NCI-H2029 treated with DMSO at 0.1 percent for 48 hours (cell line): ENCODE data around the gene TBCCD1.
"Not testable (repeated sequence)": the region's sequence is repeated elsewhere in the genome, so short reads cannot be mapped to it uniquely, and the experiment has no call there.

Experiments
- DNase-seq: peaks from one replicate; lab custom pipeline; 2025; lab: John Stamatoyannopoulos, UW

The TBCCD1 gene

DNA sequence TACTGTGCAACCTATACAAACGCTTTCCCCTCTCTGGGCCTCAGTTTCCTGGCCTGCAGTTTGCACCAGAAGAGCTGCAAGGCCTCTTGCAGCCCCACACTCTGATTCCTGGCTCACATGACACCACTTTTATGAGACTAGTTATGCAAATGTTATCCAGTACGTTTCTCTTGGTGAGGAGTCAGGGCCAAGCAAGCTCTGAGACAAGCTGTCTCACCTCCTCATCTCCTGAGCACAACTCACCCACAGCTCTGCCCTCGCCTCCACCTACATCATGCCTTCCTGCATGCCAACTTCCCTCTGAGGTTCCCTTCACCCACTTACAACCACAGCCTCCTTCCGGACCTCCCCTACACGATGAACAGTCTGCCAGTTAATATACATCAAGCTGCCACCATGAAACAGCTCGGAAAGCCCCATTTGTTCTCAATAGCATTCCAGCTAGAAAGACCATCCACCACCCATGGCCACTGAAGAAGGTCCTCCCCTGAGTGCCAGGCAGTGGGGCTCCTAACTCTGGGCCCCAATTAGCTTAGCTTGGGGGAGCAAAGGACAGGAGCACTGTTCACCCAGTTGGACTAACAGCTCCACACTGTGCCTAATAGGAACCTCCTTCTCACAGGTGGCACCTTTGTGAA, 48.0 kb downstream of the TBCCD1 start:
- no peak for DNase-seq

DNA sequence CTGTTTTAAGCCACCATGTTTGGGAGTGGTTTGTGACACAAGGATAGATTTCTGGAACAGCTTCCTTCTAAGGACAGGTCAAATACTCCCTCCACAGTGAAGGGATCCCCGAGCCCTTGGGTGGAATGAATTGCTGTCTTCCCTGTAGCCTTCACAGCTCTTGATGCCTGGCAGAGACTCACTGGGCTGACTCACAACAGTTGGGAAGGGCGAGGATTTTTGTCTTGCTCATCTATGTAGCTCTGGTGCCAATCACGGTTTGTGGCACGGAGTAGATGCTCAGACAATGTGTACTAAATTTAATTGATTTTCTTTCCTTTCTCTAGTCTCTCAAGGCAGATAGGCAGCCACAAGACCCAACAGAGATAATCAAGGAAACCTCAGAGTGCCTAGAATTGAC, 49.9 kb downstream of the TBCCD1 start:
- no peak for DNase-seq

DNA sequence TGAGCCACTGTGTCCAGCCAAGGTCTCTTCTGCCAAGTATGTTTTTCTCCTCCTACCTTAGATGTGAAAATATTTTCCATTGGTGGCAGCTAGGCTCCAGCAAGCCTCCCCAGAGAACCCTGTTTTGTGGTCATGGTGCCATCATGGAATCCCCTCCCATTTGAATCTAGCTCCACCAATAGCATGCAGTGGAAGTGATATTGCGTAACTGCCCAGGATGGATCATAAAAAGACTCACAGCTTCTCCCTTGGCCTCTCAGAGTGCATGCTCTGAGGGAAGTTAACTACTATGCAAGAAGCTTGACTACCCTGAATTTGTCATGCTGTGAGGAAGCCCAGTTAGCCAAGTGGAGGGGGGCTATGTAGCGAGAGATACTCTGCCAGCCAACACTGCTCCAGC, 50.5 kb downstream of the TBCCD1 start:
- no peak for DNase-seq

DNA sequence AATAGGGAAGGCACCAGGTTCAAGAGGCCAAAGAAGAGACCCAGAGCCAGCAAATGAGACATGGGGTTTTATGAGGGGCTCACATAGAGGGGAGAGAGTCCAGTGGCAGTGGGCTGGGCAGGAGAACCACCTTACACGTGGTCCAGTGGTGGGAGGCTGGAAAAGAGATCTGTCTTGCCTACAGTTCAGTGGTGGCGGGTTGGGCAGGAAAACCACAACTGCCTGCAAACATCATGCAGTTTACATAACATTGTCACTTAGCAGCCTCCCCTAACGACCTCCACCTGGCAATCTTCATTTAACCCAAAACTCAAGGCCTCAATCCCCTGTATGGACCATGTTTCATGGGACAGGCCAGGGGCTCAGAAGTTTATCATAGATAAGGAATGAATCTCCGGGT, 52.0 kb downstream of the TBCCD1 start:
- DNase-seq: no peak

DNA sequence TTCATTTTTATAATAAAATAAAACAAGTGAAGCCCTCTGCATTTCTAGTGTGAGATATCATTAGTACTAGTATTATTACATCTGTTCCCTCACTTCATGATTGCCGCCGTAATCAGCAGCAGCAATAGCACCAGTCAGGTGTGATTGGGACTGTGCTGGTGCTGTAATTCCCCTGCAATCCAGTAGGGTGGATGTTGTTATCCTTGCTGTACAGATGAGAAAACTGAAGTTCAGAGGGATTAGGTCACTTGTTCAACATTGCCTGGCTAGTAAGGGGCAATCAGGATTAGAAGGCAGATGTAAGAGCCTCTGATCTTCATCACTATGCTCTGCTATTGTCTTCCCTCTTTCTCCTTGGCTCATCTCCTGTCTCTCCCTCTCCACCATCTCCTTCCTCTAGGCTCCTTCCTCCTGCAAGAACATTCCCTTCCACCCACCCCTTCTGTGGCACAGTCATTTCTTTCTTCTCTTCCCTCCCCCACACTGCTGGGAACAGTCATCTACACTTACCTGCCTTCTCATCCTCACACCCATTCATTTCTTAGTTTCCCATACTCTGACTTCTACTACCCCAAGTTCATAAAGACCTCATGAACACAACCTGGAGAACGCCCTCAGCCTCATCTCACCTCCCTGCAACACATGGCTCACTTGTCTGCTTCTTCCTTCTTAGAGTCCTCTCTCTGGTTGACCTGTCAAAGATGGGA, 52.7 kb downstream of the TBCCD1 start:
- no peak for DNase-seq

DNA sequence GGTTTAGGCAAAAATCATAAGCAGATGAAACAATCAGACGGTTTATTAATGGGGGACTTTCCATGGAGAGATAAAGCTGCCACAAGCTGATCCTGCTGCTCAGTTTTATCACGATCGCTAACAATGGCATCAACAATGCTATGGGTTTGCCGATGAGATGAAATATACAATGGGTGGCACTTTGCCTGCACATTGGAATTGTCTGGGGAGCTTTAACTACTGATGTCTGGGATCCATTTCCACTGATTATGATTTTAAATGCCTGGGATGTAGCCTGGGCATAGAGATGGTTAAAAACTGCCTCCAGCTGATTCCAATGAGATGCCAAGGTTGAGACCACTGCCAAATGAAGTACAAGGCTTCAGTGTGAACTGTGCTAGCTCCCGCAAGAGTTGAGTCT, 53.8 kb downstream of the TBCCD1 start:
- DNase-seq: no peak

DNA sequence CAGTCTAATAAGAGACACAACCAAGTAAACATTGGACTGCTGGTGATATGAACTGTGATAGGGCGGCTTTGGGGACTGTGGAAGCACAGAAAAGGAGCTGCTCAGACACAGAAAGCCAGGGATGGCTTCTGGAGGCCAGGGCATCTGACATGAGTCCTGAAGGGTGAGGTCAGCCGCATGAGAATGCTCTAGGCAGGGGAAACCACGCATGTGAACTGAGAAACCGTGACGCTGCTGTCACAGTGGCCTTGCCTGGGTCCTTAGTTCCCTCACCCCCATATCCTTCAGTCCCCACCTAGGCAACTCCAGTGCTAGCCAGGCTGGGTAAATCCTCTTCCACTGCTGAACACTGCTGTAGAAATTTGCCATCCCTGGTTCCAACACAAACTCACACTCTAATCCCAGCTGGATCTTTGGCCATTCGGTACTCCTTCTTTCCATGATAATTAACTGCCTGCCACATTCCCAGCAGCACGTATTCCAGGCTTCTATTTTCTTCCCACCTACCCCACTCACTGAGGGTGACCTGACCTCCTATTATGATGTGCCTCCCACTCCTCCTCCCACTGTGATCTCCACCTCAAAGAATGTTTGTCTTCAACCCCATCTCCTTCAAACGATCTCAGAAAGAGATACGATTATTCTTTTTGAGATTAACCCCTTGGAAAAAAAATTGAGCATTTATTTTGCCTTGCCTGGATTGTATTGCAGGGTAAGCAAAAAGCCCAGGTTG, 54.4 kb downstream of the TBCCD1 start:
- DNase-seq: no peak

DNA sequence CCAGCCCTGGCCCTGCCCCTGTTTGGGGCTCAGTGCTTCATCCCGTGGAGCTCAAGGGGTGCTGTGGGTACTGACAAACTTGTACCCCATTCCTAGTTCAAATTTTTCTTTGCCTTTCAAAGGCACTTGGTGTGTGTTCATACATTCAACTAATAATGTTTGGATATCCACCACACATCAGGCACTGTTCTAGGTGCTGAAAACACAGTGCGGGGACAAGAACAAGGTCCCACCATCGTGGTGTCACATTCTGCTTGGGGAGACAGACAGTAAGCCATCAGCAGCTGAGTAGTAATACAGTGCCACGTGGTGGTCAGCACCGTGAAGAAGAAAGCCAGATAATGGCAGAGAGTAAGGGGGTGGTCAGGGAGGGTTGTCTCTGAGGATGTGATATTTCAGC, 55.4 kb downstream of the TBCCD1 start:
- no peak for DNase-seq

DNA sequence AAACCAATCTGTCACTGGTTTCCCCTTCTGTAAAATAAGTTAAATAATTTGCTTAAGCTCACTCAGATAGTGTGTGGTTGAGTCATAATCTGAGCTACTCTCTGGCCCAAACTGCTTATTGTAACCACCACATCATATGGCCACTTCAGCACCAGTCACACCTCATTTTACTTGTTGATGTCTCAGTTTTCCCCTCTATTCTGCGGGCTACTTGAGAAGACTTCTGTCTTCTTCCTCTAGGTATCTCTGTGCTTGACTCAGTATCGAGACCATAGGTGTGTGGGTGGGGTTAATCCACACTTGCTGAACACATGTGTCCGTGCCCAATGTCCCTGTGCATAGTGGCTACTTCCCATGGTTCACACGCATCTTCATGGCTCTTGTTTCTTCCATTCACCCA, 55.9 kb downstream of the TBCCD1 start:
- DNase-seq: no peak

DNA sequence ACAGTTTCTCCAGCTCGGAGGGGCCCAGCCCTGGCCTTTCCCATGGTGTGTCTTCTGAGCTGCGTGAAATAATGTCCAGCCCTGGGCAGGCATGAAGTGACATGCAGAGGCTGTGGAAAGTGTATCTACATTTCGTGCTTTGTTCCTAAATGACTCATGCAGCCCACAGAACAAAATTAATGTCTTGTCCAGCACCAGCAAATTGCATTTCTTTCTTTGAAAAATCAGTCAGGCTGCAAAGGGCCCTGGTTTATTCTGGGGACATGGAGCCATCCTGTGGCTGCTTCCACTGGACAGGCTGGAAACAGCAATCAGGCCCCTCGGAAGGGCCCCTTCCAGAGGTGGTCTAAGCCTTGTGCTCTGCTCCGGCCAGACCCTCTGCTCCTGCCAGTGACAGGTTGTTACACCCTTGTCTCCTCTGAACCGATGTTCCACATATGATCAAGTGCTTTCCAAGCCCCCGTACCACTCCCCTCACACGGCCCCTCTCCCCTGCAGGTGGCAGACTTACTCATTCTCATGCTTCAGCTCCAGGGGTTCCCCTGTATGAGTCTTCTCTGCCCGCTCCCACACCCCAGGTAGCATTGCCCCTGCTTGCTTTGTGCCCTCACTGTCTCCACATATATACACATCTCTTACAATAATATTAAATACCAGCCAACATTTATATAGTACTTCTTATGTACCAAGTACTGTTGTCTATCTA, 56.6 kb downstream of the TBCCD1 start:
- no peak for DNase-seq

DNA sequence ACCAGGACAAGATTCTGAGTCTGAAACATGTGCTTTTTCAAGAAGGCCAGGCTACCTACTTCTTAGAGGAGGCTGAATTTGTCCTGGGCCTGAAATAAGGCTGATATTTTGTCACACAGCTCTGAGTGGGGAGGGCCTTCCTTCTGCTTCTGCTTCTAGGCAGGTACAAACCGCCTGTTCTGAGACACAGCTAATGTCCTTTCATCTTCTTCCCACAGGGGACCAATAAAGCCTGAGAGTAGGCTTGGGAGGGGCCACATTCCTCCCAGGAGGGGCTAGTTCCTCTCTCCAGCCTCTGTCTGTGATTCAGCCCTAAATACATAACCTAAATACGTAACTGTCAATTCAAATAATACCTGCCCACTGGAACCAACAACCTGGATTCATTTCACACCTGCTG, 57.7 kb downstream of the TBCCD1 start:
- no peak for DNase-seq

DNA sequence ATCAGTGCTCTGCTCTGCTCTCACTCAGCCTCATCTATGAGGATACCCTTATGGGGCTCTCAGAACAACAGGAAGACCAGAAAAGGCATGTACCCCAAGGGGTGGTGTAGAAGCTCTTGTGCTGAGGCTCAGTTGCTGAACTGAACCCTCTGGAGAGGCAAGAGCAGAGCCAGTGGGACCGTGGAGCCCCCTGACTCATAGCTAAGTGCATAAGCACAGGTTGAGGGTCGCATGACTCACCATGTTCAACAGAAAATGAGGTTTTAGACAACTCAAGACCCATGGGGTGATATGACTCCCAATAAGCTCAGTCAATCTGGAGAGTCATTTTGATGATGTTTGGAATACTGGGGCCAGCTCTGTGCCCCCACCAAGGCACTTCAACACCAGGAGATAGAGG, 60.3 kb downstream of the TBCCD1 start:
- DNase-seq: no peak

DNA sequence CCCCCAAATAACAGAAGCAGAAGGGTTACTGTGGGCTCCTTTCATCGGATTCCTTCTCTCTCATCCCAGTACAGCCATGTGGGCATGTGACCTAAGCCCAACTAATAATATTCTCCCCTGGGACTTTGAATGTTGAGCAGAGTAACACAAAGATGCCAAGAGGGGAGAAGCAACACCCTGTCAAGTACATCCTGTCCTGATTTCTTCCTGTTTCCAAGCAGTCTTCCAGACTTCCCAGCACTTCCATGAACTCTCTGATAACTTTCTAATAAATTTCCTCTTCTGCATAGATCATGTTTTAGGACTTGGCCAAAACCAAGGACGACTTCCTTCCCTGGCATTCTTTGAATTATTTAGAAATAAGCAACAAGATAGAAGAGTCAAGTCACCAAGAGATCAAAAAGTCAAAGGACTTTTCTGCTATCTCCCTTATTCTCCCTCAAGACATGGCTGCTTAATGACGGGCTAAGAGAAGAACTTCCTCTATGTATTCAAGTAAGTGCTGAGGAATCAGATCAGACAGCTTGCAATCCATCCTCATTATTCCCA, 60.9 kb downstream of the TBCCD1 start:
- no peak for DNase-seq

DNA sequence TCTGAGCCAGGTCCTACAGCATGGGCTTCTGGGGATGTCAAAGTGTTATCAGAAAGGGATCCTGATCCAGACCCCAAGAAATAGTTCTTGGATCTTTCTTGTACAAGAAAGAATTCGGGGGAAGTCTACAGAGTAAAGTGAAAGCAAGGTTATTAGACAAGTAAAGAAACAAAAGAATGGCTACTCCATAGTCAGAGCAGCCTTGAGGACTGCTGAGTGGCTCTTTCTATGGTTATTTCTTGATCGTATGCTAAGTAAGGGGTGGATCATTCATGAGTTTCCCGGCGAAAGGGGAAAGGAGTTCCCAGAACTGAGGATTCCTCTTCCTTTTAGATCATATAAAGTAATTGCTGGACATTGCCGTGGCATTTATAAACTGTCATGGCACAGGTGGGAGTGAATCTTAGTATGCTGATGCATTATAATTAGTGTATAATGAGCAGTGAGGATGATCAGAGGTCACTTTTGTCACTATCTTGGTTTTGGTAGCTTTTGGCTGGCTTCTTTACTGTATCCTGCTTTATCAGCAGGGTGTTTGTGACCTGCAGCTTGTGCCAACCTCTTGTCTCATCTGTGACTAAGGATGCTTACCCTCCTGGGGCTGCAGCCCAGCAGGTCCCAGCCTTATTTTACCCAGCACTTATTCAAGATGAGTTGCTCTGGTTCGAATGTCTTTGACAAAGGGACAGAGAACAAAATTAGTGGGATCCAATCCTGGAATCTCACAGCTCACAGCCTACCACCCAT, 64.0 kb downstream of the TBCCD1 start:
- no peak for DNase-seq

DNA sequence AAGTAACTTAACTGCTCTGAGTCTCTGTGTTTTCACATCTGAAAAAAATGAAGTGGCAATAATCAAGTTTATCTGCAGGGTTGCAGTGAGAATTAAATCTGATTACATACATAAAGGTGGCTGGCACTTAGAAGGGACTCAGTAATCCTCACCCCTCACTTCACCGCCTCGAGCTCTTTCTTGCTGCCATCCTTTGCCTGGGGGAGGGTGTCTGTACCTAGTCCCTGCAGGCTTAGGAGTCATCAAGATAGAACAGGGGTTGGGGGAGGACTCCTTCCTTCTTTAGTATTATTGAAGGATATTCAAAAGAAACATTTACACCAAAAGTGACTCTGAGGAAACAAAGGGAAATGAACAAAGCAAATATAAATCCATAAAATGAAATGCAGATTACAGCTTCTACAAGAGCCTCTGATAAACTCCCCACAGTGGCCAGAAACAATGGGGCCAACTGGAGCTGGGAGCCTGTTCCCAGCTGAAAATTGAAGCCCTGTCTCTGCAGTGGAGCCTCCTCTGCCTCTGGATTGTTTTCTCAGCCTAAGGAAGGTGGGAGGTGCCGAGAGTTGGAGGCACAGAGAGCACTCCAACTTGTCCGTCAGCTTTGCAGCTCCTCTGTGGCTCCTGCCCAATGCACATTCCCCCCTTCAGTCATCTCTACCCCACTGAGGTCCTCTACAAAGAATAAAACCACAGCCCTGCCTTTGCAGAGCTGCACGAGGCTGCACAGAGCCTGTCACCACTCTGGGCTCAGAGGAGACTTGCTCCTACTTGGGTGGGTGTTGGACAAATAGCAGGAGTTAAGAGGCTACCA, 64.8 kb downstream of the TBCCD1 start:
- DNase-seq: no peak

DNA sequence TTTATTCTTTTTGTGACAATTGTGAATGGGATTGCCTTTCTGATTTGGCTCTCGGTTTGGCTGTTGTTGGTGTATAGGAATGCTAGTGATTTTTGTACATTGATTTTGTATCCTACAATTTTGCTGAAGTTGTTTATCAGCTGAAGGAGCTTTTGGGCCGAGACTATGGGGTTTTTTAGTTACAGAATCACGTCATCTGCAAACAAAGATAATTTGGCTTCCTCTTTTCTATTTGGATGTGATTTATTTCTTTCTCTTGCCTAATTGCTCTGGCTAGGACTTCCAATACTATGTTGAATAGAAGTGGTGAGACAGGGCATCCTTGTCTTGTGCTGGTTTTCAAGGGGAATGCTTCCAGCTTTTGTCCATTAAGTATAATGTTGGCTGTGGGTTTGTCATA, 67.2 kb downstream of the TBCCD1 start:
- not testable (repeated sequence) for DNase-seq

DNA sequence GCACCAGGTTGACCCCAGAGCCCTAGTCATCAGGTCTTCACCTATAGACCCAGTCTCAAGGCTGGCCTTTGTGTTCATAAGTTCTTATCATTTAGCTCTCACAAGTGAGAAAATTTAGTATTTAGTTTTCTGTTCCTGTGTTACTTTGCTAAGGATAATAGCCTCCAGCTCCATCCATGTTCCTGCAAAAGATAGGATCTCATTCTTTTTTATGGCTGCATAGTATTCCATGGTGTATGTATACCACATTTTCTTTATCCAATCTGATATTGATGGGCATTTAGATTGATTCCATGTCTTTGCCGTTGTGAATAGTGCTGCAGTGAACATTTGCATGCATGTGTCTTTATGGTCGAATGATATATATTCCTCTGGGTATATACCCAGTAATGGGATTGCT, 69.1 kb downstream of the TBCCD1 start:
- not testable (repeated sequence) for DNase-seq

DNA sequence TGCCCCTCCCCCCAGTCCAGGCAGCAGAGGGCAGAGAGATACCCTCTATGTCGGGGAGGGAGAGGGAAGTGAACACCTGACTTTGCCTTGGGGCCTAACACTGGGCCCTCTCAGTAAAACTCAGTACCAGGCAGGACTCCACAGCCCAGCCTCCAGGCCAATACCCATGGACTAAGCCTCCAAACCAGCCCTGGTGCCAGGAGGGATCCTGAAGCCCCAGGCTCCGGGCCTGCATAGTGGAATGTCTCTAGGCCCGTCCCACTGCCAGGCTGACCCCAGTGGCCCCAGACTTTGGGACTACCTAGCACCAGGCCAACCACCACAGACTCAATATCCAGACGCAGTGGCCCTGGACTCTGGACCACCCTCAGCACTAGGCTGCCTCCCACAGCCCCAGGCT, 69.5 kb downstream of the TBCCD1 start:
- DNase-seq: no peak

DNA sequence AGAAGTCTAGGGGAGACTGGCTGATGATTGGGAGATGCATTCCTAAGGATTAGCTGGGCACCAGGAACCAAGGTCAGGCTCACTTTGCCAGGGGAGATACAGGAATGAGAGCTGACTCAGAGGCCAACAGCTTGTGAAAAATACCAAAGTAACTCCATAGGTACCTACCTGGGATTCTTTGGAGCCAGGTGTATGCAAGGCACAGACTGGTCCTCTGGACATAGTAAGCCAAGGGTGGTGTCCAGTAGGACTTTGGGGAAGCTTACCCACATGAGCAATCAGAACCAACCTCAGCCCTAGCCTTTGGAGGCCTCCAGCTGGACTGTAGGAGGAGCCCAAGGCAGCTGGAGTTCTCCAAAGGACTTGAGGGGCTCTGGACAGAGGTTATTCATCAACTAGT, 70.5 kb downstream of the TBCCD1 start:
- DNase-seq: no peak
